Body of pancreas (tissue), 4 donors: ENCODE measurements around the gene WIPI1. TPM values are rescaled to one million over a fixed set of nuclear protein-coding genes. Genes with fewer than 3 reads are reported as not detected.

Experiments used
- ATAC-seq: fragments of 150-250 bp; one replicate; pipeline ENCODE4 v1.9.1; 2016
- DNase-seq, 4 donors: peaks; one replicate each; pipeline ENCODE4 v3.0.0-alpha.2; 2019
- H3K27ac ChIP-seq, 4 donors: fragments of 200-600 bp; sonication (generic); 1 replicate in 3 of 4; 2 replicates in 1 of 4; pipeline versions ENCODE4 v1.5.1 to v1.6.1; 2016 to 2019; ENCODE audit warnings: mild to moderate bottlenecking in 1 of 4, mixed read lengths in 1 of 4, moderate library complexity in 1 of 4
- H3K27me3 ChIP-seq, 2 donors: fragments of 200-600 bp; sonication (generic); one replicate each; pipeline ENCODE4 v1.6.0; 2016; ENCODE audit warnings: mild to moderate bottlenecking in 1 of 2
- H3K36me3 ChIP-seq, 2 donors: fragments of 200-600 bp; sonication (generic); replicated peaks in 1 of 2; 2 replicates each; pipeline ENCODE4 v1.5.1; 2016; ENCODE audit warnings: low read depth in 2 of 2; ENCODE audit not compliant: insufficient read depth in 1 of 2
- H3K4me1 ChIP-seq: fragments of 200-600 bp; sonication (generic); one replicate; pipeline ENCODE4 v1.6.0; 2016
- H3K4me3 ChIP-seq, 2 donors: fragments of 200-600 bp; sonication (generic); 1 replicate in 1 of 2; 2 replicates in 1 of 2; pipeline ENCODE4 v1.5.1; 2016 to 2019
- H3K9me3 ChIP-seq, 3 donors: fragments of 200-600 bp; sonication (generic); 1 replicate in 2 of 3; 2 replicates in 1 of 3; pipeline ENCODE4 v1.5.1; 2016
- POLR2A ChIP-seq, 3 donors: fragments of 450-650 bp; IDR thresholded peaks; one replicate each; pipeline ENCODE4 v1.6.1; 2016; ENCODE audit warnings: antibody characterized with exemption in 3 of 3, mild to moderate bottlenecking in 2 of 3
- WGBS, 2 donors: methylation state at CpG; one replicate each; pipeline ENCODE4 v1.1.5; 2017; 5-methylcytosine and 5-hydroxymethylcytosine counted together
- intact Hi-C: fragments of 100-400 bp; cut with DNase I; formaldehyde crosslinking; loops from one replicate; pipeline ENCODE4 v1.15.1; 2023
- total RNA-seq, 2 donors: library from RNA; depleted of rRNA; stranded (reverse); fragments of >200 nt; gene quantifications; one replicate each; pipeline ENCODE4 v1.1.0, GENCODE V29; 2016
- TF ChIP-seq, protein P1 (sequence below), 7 experiments: fragments of 450-650 bp in 4 of 7; fragments of 200-600 bp in 3 of 7; sonication (generic) in 3 of 7; IDR thresholded peaks; one replicate each; pipeline ENCODE4 v1.5.1; 2016 to 2019; ENCODE audit warnings: antibody characterized with exemption in 7 of 7

The WIPI1 gene
- total RNA-seq, 2 donors from 2014 or later: 20.5 to 22.4 TPM

DNA sequence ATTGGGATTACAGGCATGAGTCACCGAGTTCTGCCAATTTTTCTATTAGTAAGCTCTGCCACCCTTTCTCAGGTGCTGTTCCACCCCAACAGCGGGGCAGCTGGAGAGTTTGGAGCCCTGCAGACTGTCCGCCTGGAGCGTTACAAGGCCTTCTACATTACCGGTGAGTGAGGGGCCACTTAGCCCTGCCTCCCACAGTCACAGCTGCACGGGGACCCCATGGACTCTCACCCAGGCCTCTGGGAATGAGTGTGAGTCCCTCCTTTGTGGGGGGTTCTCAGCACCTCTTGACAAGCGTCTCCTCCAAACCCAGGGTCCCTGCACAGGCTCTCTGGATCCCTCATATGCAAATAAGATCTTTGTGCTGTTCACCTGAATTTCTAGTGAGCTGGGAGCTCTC is 56.0 kb downstream of the WIPI1 start:
- TF ChIP-seq, protein P1, sequence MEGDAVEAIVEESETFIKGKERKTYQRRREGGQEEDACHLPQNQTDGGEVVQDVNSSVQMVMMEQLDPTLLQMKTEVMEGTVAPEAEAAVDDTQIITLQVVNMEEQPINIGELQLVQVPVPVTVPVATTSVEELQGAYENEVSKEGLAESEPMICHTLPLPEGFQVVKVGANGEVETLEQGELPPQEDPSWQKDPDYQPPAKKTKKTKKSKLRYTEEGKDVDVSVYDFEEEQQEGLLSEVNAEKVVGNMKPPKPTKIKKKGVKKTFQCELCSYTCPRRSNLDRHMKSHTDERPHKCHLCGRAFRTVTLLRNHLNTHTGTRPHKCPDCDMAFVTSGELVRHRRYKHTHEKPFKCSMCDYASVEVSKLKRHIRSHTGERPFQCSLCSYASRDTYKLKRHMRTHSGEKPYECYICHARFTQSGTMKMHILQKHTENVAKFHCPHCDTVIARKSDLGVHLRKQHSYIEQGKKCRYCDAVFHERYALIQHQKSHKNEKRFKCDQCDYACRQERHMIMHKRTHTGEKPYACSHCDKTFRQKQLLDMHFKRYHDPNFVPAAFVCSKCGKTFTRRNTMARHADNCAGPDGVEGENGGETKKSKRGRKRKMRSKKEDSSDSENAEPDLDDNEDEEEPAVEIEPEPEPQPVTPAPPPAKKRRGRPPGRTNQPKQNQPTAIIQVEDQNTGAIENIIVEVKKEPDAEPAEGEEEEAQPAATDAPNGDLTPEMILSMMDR (IDR thresholded peaks at IDR 0.05): no peak
- no peak for TF ChIP-seq POLR2A (IDR thresholded peaks at IDR 0.05)
- ATAC-seq (no peak), DNase-seq (no peak)
- no peaks in the 10 kb centered on the region for H3K27me3 ChIP-seq
- intact Hi-C loops: no loop called here
- no peaks in the 10 kb centered on the region for H3K36me3 ChIP-seq
- H3K9me3 ChIP-seq: no peaks in the 10 kb centered on the region
- no peaks in the 10 kb centered on the region for H3K4me1 ChIP-seq
- H3K4me3 ChIP-seq: no peak overlapping the region
- 61 to 73% methylated on average over 2 to 7 of the region's 7 CpGs for WGBS, 2 donors
- H3K27ac ChIP-seq: no peak overlapping the region

DNA sequence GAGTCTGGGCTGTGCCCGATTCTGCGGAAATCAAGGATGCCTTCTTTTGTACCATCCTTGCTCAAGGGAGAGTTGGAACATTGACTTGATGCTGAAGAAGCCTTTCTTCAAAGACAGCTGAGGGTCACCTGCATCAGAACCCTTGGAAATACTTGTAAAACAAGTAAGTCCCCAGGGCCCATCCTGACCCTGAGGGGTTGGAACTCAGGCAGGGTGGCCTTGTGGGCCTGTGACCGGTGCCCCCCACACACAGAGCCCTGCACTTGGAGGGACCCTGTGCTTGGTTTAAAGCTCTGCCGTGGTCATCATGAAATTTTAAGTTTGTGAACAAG is 56.9 kb downstream of the WIPI1 start:
- WGBS, 2 donors: 60 to 75% methylated on average over 1 to 4 of the region's 4 CpGs
- Histone ChIP-seq H3K4me1 (no peaks in the 10 kb centered on the region), H3K9me3 (no peaks in the 10 kb centered on the region), H3K4me3 (no peak overlapping the region), H3K36me3 (no peaks in the 10 kb centered on the region), H3K27ac (no peak overlapping the region), H3K27me3 (no peaks in the 10 kb centered on the region)
- TF ChIP-seq, protein P1 (IDR thresholded peaks at IDR 0.05): no peak
- TF ChIP-seq POLR2A (IDR thresholded peaks at IDR 0.05): no peak
- no peak for DNase-seq
- intact Hi-C loops: no loop called here
- no peak for ATAC-seq

DNA sequence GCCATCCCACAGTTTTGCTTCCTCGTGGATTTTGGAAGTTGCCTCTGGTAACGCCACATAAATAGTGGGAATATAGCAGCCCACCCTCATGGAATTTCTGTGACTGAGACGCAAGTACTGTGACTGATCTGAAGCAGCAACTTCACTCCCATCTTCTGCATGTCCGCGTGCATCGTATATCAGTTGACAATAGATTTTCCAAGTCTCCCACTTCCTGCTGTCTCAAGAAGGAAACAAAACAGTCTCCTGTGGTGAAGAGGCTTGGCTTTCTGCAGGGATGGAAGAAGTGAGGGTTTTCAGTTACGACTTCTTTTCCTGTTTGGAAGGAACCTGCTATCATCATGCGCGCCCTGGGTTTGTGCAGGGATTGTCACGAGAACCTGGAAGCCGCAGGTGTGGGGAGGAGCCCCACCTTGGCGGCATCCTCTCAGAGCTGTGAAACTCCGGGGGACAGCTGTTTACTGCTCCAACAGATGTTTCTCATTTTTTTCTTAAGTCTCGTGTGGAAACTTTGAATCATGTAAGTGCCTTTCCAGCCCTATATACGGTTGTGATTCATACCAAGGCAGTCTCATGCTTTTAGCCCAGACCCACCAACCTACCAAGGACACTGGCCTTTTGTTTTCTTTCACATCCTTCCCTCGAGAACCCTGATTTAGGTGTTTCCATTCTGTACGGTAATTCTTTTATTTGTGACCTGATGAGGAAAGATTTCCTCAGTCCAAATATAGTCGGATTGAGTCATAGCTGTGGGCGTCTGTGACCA is 57.5 kb downstream of the WIPI1 start:
- Histone ChIP-seq H3K4me1 (no peaks in the 10 kb centered on the region), H3K9me3 (no peaks in the 10 kb centered on the region), H3K27ac (no peak overlapping the region), H3K36me3 (no peaks in the 10 kb centered on the region), H3K27me3 (no peaks in the 10 kb centered on the region), H3K4me3 (no peak overlapping the region)
- WGBS, 2 donors: 56 to 61% methylated on average over 19 of the region's 19 CpGs
- no peak for ATAC-seq
- intact Hi-C loops: loop anchor here (10.0 kb wide), 1 partner anchor 135 kb away; no protein-coding TSS in a partner anchor
- TF ChIP-seq, protein P1 (IDR thresholded peaks at IDR 0.05): no peak
- no peak for TF ChIP-seq POLR2A (IDR thresholded peaks at IDR 0.05)
- DNase-seq: no peak

DNA sequence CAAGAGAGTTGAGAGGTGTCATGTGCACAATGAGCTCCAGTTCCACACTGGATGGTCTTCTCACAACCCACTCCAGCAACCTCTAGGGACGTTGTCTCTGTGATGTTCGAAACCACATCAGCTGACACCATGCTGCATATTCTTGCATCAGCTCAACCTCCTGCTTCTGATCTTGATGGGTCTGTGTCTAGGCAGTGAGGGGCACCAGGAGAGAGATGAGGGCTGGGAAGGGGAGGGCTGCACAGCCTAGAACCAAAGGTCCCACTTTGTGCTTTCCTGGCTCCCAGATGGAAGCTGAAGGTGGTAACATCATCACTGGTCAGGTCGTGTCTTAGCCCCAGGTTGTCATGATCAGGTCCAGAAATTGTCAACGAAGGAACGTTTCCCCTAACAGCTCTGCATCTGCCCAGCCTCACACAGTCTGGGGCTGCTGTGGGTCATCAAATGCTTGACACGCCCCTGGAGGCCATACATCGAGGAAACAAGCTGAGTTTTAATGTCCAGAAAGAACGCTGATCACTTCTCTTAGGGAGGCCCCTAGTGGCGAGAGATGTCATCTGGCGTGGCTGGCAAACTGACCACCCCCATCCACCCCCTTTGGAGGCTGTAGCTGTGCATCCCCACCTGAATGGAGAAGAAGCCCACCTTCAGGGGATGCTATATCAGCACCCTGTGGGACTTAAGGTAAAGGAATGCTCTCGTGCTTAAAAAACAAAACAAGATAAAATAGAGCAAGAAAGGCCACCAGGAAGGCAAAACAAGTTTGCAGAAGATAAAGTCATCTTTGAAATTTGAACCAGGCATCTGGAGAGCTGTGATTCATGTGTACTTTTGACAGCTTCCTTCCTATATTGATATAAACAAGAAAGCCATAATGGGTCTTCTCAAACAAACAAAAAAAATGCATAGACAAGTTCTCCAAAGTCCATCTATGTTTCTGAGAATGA is 58.3 kb downstream of the WIPI1 start:
- 15 to 16% methylated on average over 11 of the region's 11 CpGs for WGBS, 2 donors
- no peaks in the 10 kb centered on the region for H3K4me1 ChIP-seq
- no peaks in the 10 kb centered on the region for H3K27me3 ChIP-seq
- no peaks in the 10 kb centered on the region for H3K9me3 ChIP-seq
- no peak overlapping the region for H3K4me3 ChIP-seq
- ATAC-seq: peak; percentile 78
- peak; percentile 58 to 69 (median 64) for DNase-seq
- no peak for TF ChIP-seq POLR2A (IDR thresholded peaks at IDR 0.05)
- TF ChIP-seq, protein P1 (IDR thresholded peaks at IDR 0.05): peak; percentile 45 to 86 (median 70)
- no peak overlapping the region for H3K27ac ChIP-seq
- intact Hi-C loops: loop anchor here (10.0 kb wide), 1 partner anchor 134 kb away; no protein-coding TSS in a partner anchor
- H3K36me3 ChIP-seq: no peaks in the 10 kb centered on the region
